GM12801 (cell line): Measurements from ENCODE around the gene TMPRSS13.

Experiments used
- TF ChIP-seq, protein P1 (sequence below): IDR thresholded peaks from one replicate; pipeline ENCODE4 v1.5.1; 2011; ENCODE audit warnings: control low read depth; ENCODE audit not compliant: insufficient read length; ENCODE audit errors: extremely low read depth

TMPRSS13 gene

DNA sequence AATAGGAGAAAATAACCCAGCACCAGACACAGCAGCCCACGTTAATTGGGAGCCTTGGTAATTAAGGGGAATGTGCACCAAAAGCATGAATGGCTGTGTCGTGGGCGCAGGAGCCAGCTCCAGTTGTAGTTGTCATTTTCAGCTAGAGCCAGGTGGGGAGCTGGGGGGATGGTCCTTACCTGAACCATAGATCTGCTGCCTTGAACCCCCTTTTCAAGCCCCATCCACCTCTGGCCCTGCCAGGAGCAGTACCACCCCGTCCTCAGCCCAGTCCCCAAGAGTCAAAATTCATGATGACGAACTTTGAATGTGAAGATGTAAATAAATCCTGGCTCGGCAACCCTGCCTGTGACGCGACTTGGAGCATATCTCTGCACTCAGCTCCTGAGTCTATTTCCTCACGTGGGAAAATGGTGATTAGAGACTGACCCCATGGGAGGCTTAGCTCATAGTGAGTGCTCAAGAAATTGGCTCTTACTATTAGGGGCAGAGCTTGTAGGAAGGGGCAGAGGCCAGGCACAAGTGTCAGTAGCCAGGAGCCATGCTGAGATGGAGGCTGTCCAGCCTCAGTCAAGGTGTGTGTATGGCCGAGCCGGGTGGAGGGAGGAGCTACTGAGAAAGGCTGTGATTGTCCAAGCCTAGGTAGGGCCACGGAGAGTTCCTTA, 52.0 kb downstream of the TMPRSS13 start:
- TF ChIP-seq, protein P1, sequence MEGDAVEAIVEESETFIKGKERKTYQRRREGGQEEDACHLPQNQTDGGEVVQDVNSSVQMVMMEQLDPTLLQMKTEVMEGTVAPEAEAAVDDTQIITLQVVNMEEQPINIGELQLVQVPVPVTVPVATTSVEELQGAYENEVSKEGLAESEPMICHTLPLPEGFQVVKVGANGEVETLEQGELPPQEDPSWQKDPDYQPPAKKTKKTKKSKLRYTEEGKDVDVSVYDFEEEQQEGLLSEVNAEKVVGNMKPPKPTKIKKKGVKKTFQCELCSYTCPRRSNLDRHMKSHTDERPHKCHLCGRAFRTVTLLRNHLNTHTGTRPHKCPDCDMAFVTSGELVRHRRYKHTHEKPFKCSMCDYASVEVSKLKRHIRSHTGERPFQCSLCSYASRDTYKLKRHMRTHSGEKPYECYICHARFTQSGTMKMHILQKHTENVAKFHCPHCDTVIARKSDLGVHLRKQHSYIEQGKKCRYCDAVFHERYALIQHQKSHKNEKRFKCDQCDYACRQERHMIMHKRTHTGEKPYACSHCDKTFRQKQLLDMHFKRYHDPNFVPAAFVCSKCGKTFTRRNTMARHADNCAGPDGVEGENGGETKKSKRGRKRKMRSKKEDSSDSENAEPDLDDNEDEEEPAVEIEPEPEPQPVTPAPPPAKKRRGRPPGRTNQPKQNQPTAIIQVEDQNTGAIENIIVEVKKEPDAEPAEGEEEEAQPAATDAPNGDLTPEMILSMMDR: no peak

DNA sequence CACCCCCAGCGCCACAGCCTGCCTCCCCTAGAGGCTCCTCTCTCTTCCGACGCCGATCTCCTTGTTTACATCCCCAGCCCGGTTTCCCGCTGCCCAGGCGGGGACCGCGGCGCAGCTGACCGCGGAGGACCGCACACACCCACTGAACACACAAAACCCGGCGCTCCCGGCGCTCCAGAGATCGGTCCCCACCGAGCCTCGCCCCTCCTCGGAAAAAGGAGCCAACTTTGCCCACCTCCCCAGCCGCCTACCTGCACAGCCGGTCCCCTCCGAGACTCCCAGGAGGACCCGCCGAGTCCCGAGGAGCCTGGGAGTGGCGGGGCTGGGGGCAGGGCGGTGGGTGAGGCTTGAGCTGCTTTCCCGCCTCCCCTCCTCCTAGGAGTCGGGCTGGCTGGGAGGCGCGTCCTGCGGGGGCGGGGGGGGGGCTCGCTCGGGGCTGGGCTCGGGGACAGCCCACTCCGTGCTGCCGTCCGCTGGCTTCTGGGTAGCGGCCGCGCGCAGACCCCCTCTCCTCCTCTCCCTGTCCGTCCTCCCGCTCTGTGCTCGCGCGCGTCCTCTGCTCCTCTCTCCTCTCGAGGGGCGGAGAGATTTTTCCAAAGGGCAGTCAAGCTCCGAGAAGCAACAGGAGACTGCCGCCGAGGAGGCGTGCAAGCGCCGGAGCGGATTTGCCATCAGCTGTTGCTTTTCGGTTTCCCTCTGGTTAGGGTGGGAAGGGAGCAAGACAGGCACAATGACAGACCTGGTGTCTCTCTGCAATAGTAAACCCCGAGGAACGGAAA, 52.7 kb downstream of the TMPRSS13 start, which contains the start of gene FXYD6:
Gene FXYD6, minus strand, starts transcription at position 318 of the 779 bp plus-strand sequence. CDS start 33,882 bp downstream, outside the sequence.
- TF ChIP-seq, protein P1: no peak

- TF ChIP-seq, protein P1: no peak
Observed at GRCh38 chr11:117876059-117876340, 53.2 kb downstream of the TMPRSS13 start.

DNA sequence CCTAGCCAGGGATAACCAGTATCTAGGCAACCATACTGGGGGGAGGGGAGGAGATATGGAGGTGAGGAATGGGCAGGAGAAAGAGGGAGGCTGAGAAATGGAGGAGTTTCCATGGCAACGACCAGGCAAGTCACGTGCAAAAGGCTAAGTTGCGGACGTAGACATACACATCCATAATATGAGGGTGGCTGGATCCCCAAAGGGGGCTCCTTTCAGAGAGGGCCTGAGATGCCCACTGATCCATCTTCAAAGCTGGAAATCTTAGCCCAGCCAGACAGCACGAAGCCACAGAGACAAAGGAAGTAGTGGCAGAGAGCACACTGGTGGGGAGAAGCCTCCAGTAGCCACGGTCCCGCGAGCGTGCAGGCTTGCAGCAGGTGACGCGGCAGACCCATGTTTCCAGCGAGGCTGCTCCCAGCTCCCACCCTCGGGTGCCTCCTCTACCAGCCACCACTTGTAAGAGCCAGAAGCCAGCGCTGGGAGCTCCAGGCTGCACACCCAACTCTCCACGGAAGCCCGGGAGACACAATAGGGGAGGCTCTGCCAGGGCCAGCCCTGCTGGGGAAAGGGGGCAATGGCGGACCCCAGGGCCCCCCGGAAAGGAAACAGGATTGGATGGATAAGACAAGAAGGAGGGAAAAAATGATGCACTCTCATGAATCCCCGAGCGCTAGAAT, 53.7 kb downstream of the TMPRSS13 start:
- TF ChIP-seq, protein P1: no peak

- TF ChIP-seq, protein P1: no peak
Observed at GRCh38 chr11:117874910-117875381, 54.3 kb downstream of the TMPRSS13 start.

- TF ChIP-seq, protein P1: no peak
Observed at GRCh38 chr11:117874253-117874909, 54.8 kb downstream of the TMPRSS13 start.

DNA sequence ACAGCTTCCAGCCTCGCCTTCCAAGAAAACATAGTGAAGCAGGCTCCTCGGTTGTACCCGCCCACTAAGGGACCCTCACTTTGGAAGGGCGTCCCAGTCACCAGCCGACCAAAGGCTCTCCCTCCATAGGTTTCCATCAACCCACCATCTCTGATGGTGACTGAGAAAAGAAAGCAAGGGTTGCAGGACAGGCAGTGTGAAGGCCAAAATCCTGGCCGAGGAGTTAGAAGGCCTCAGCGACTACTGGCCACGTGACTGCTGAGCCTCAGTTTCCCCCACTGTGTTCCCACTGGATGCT, 55.4 kb downstream of the TMPRSS13 start:
- TF ChIP-seq, protein P1: no peak
